ENCODE results near the gene TLE3. TPM values are rescaled to one million over a fixed set of nuclear protein-coding genes. Genes with fewer than 3 reads are reported as not detected.

Gene TLE3
- total RNA-seq, 4 donors from 2014 or later = 130 to 176 (median 140) TPM

DNA sequence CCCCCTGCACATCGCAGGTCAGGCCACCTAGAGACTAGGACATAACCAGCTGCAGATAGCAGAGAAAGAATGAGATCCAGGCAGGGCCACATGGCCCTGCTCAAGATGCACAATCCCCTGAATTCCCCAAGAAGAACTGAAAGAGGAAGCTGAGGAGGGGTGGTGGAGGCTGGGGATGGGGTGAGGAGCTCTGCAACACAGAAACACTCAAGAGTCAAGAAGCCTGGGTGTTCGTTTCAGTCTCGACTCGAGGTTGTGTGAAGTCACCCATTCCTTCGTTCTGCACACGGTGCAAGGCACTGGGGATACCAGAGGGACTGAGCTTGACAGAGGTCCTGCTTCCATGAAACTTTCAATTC is 62.0 kb downstream of the TLE3 start:
- peak; percentile 30 to 79 (median 68) for DNase-seq
- Histone ChIP-seq H3K36me3 (no peaks in the 10 kb centered on the region), H3K9me3 (no peaks in the 10 kb centered on the region), H3K4me3 (no peak overlapping the region), H3K4me1 (peaks cover 0 to 10% (median 3%) of the 10 kb centered on the region in 4 donors), H3K27ac (peak overlapping the region in 3 of 4 donors; percentile 13 to 72 (median 43)), H3K27me3 (no peaks in the 10 kb centered on the region)
- TF ChIP-seq, protein P1, sequence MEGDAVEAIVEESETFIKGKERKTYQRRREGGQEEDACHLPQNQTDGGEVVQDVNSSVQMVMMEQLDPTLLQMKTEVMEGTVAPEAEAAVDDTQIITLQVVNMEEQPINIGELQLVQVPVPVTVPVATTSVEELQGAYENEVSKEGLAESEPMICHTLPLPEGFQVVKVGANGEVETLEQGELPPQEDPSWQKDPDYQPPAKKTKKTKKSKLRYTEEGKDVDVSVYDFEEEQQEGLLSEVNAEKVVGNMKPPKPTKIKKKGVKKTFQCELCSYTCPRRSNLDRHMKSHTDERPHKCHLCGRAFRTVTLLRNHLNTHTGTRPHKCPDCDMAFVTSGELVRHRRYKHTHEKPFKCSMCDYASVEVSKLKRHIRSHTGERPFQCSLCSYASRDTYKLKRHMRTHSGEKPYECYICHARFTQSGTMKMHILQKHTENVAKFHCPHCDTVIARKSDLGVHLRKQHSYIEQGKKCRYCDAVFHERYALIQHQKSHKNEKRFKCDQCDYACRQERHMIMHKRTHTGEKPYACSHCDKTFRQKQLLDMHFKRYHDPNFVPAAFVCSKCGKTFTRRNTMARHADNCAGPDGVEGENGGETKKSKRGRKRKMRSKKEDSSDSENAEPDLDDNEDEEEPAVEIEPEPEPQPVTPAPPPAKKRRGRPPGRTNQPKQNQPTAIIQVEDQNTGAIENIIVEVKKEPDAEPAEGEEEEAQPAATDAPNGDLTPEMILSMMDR (IDR thresholded peaks at IDR 0.05) = no peak
- no peak for TF ChIP-seq POLR2A (IDR thresholded peaks at IDR 0.05)

- peak overlapping the region in 3 of 4 donors; percentile 13 to 72 (median 43) for H3K27ac ChIP-seq
- DNase-seq = peak in 2 of 3 donors; percentile 27 to 44
- TF ChIP-seq, protein P1 (IDR thresholded peaks at IDR 0.05) = no peak
- no peak for TF ChIP-seq POLR2A (IDR thresholded peaks at IDR 0.05)
Measured at GRCh38 chr15:70035051-70035718, 62.5 kb downstream of the TLE3 start.

GRCh38 chr15:70034596-70034995 is 63.1 kb downstream of the TLE3 start:
- peaks cover 0 to 10% (median 3%) of the 10 kb centered on the region in 4 donors for H3K4me1 ChIP-seq
- H3K9me3 ChIP-seq = no peaks in the 10 kb centered on the region
- peak in 2 of 3 donors; percentile 20 to 43 for DNase-seq
- no peak overlapping the region for H3K4me3 ChIP-seq
- no peaks in the 10 kb centered on the region for H3K36me3 ChIP-seq
- TF ChIP-seq POLR2A (IDR thresholded peaks at IDR 0.05) = no peak
- TF ChIP-seq, protein P1 (IDR thresholded peaks at IDR 0.05) = no peak
- no peaks in the 10 kb centered on the region for H3K27me3 ChIP-seq
- peak overlapping the region in 1 of 4 donors; percentile 72 for H3K27ac ChIP-seq

More at GRCh38 chr15:70035051-70035718, 62.5 kb downstream of the TLE3 start:
- no peak overlapping the region for H3K4me3 ChIP-seq
- no peaks in the 10 kb centered on the region for H3K27me3 ChIP-seq
- peaks cover 0 to 10% (median 3%) of the 10 kb centered on the region in 4 donors for H3K4me1 ChIP-seq
- H3K36me3 ChIP-seq = no peaks in the 10 kb centered on the region
- H3K9me3 ChIP-seq = no peaks in the 10 kb centered on the region

DNA sequence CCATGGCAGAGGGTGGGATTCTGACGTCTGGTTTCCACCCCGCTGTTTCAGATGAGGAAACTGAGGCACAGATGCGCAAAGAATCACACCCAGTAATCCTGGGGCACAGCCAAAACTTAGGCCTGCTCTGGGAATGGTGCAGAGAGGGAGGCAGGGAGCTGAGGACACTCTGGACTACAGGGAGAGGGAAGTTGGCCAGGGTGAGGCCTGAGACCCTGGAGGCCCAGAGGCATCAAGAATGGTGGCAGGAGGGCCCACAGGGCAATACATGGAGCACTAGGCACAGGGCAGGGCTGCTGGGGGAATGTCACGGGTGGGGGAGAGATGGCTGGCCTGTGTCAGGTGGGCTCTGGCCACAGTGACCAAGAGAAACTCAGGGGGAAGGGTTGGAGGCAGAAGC is 63.6 kb downstream of the TLE3 start:
- H3K4me3 ChIP-seq = no peak overlapping the region

DNA sequence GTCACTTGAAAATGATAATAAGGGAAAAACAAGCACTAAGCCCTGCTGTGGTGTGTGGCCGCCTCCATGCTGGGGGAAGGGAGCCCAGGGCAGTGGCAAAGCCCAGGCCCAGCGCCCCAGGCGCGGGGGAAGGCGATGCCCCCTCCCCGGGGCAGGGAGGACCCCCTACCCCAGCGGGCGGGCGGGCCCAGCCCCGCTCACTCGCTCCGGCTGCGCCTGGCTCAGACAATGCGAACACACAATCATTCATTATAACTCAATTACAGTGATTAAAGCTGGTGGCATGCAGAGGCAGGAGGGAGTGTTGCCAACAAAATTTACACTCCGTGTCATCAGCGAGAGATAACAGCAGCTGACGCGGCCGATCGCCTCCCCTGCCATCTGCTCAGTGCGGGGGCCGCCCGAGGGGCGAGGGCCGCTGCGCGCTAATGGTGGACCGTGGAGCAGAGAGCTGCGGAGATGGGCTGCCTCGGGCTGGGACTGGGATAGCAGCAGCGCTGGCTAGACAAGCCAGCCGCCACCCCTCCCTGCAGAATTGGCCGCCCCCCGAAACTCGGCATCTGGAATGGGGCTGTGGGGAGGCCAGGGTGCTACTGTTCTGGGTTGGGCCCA is 64.1 kb downstream of the TLE3 start:
- H3K36me3 ChIP-seq = no peaks in the 10 kb centered on the region
- DNase-seq = peak in 2 of 3 donors; percentile 54 to 58

More for the DNA sequence above, 63.6 kb downstream of the TLE3 start:
- Histone ChIP-seq H3K4me1 (peaks cover 0 to 10% (median 3%) of the 10 kb centered on the region in 4 donors), H3K9me3 (no peaks in the 10 kb centered on the region), H3K27me3 (no peaks in the 10 kb centered on the region), H3K36me3 (no peaks in the 10 kb centered on the region), H3K27ac (no peak overlapping the region)
- TF ChIP-seq POLR2A (IDR thresholded peaks at IDR 0.05) = no peak
- TF ChIP-seq, protein P1 (IDR thresholded peaks at IDR 0.05) = no peak
- DNase-seq = peak in 1 of 3 donors; percentile 37

More for the DNA sequence above, 64.1 kb downstream of the TLE3 start:
- TF ChIP-seq POLR2A (IDR thresholded peaks at IDR 0.05) = no peak
- TF ChIP-seq, protein P1 (IDR thresholded peaks at IDR 0.05) = no peak
- no peaks in the 10 kb centered on the region for H3K9me3 ChIP-seq
- no peak overlapping the region for H3K27ac ChIP-seq
- no peaks in the 10 kb centered on the region for H3K27me3 ChIP-seq
- peaks cover 0 to 10% (median 3%) of the 10 kb centered on the region in 4 donors for H3K4me1 ChIP-seq
- H3K4me3 ChIP-seq = no peak overlapping the region

Data from Peyer's patch (tissue), 4 donors.